Upper lobe of left lung (tissue), 4 donors: Measurements from ENCODE around the gene TMEM138.

Source experiments
- CTCF ChIP-seq, 6 experiments: fragments of 450-650 bp in 4 of 6; fragments of 200-600 bp in 2 of 6; sonication (generic) in 2 of 6; IDR thresholded peaks; one replicate each; pipeline ENCODE4 v1.5.1; 2016 to 2019; ENCODE audit warnings: antibody characterized with exemption in 6 of 6
- POLR2A ChIP-seq, 4 donors: fragments of 450-650 bp; IDR thresholded peaks; one replicate each; pipeline ENCODE4 v1.5.1; 2016 to 2017; ENCODE audit warnings: antibody characterized with exemption in 4 of 4, mild to moderate bottlenecking in 2 of 4
- POLR2AphosphoS5 ChIP-seq, 2 donors: sonication (generic); formaldehyde crosslinking; IDR thresholded peaks; one replicate each; pipeline ENCODE4 v1.5.1; 2017; ENCODE audit warnings: antibody characterized with exemption in 2 of 2

- TF ChIP-seq CTCF (IDR thresholded peaks at IDR 0.05) (no peak), POLR2AphosphoS5 (IDR thresholded peaks at IDR 0.05) (no peak), POLR2A (IDR thresholded peaks at IDR 0.05) (no peak)
Measured at GRCh38 chr11:61334434-61335354, 27.5 kb upstream of the TMEM138 start.
